ENCODE results near the gene HSDL1. TPM values are rescaled to one million over a fixed set of nuclear protein-coding genes. Genes with fewer than 3 reads are reported as not detected.

HSDL1 gene
- total and polyA plus RNA-seq, 2 of the 8 experiments (the other 6 are each of a cell fraction or from before 2014, with no cell fraction given): 25.0 to 55.7 TPM

DNA sequence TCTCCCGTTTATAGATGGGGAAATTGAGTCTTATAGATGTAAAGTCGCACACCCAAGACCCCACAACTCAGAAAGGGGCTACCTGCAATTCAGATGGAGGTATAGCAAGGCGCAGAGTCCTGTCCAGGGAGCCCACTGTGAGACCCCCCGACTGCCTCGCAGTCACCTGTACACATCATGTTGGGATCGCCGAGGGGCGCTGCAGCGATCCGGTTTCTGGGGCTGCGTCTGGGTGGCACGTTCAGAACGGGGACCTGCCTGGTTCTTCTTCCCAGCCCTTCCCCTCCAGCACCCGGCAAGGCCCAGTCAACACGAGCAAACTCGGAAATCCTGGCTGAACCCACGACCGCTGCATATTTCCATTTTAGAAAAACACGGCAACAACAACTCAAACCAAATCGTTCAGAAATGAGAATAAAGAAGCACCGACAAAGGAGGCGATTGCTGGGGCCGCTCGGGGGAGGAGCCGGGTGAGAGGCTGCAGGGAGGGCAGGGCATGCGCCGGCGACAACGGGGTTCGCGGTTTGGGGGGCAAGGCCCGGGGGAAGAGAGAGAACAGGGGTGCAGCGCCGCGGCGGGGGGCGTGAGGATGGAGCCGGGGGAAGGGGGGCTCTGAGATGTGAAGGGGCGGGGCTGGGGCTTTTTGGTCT is 643 bp downstream of the HSDL1 start:
- 2% methylated on average over 25 of the region's 39 CpGs; no CpG with 5 or more reads in 1 of the 2 experiments for WGBS, 2 experiments (ENCODE audit: extremely low coverage in 1 of 2, insufficient coverage in 1 of 2, insufficient read length in 1 of 2, insufficient replicate concordance in 2 of 2, low coverage in 1 of 2, low lambda C conversion rate in 2 of 2, missing lambda C conversion rate in 1 of 2)
- H2BK120ac ChIP-seq (replicated peaks; ENCODE audit: low read depth, low read length): no peak overlapping the region
- H3K27ac ChIP-seq (ENCODE audit: low read depth, low read length): no peak overlapping the region
- H4K91ac ChIP-seq (replicated peaks; ENCODE audit: insufficient read length, low read length): no peak overlapping the region
- no peak overlapping the region; the same call in 1 of the 2 replicates for H2BK5ac ChIP-seq (ENCODE audit: low read depth, low read length)
- DNase-seq (ENCODE audit: low read depth in 1 of 2, low spot score in 2 of 2): peak in 1 of 2 experiments; percentile 66
- peaks cover 0 to 3% (median 0%) of the 10 kb centered on the region in 4 experiments; a peak in 1 of 8 replicates for H3K36me3 ChIP-seq (ENCODE audit: control insufficient read depth in 2 of 4, insufficient read depth in 4 of 4, low read length in 3 of 4)
- H3K79me1 ChIP-seq (ENCODE audit: low read depth, low read length): peaks cover 8% of the 10 kb centered on the region
- no peak overlapping the region for H3K18ac ChIP-seq (ENCODE audit: extremely low read depth, low read length)
- no peak overlapping the region for H3K4ac ChIP-seq (replicated peaks; ENCODE audit: insufficient read length, low read depth, low read length)
- H2BK12ac ChIP-seq (ENCODE audit: low read depth, low read length): no peak overlapping the region
- no peak overlapping the region for H2AFZ ChIP-seq (ENCODE audit: low read length)
- peaks cover 3 to 6% of the 10 kb centered on the region in 2 experiments for H4K20me1 ChIP-seq (replicated peaks in 1 of 2; ENCODE audit: control insufficient read depth in 1 of 2, insufficient read depth in 2 of 2, low read length in 2 of 2)
- peak overlapping the region; percentile 88 to 97 (median 92) for H3K4me3 ChIP-seq (ENCODE audit: extremely low read depth in 1 of 4, insufficient read depth in 2 of 4, low read depth in 3 of 4, low read length in 4 of 4)
- H3K14ac ChIP-seq (ENCODE audit: insufficient read length): no peak overlapping the region
- H2BK15ac ChIP-seq (ENCODE audit: low read length): no peak overlapping the region
- H3K9ac ChIP-seq (replicated peaks in 1 of 4; ENCODE audit: extremely low read depth in 1 of 4, low read depth in 3 of 4, low read length in 3 of 4): peak overlapping the region; percentile 40 to 73 (median 60)
- H4K8ac ChIP-seq (ENCODE audit: extremely low read depth, insufficient read depth, low read length): peak overlapping the region; percentile 87
- no peak for FAIRE-seq
- H3K4me2 ChIP-seq (ENCODE audit: insufficient read depth in 1 of 2, low read depth in 2 of 2, low read length in 2 of 2): peak overlapping the region; percentile 89 to 97
- H3K27me3 ChIP-seq (replicated peaks in 1 of 4; ENCODE audit: control insufficient read depth in 3 of 4, extremely low read depth in 1 of 4, insufficient read depth in 3 of 4, low read length in 3 of 4): peaks cover 0 to 7% (median 3%) of the 10 kb centered on the region in 4 experiments; a peak in 2 of 7 replicates
- peaks cover 2 to 13% (median 6%) of the 10 kb centered on the region in 4 experiments for H3K4me1 ChIP-seq (replicated peaks in 1 of 4; ENCODE audit: control insufficient read depth in 3 of 4, insufficient read depth in 4 of 4, low read length in 3 of 4)
- no peak overlapping the region for H4K5ac ChIP-seq (ENCODE audit: insufficient read length, low read depth, low read length)
- CTCF ChIA-PET (ENCODE audit: partially characterized antibody): interaction anchor here (0.8 to 2.0 kb wide), 4 partner anchors 12 to 60 kb away, joined by 3 to 5 read pairs (median 4); no protein-coding TSS in a partner anchor
- peaks cover 5 to 43% of the 10 kb centered on the region in 2 experiments; a peak in 3 of 4 replicates for H3K79me2 ChIP-seq (ENCODE audit: control insufficient read depth in 1 of 2, insufficient read depth in 2 of 2, low read length in 2 of 2)
- H3K23ac ChIP-seq (ENCODE audit: insufficient read length): no peak overlapping the region
- POLR2A ChIA-PET (ENCODE audit: partially characterized antibody): interaction anchor here (0.8 to 1.0 kb wide), 2 partner anchors 9 to 16 kb away, joined by 3 read pairs; no protein-coding TSS in a partner anchor
- H3K56ac ChIP-seq (replicated peaks; ENCODE audit: insufficient read length, low read depth, low read length): no peak overlapping the region
- H2BK20ac ChIP-seq (ENCODE audit: low read length): no peak overlapping the region
- H2AK5ac ChIP-seq (ENCODE audit: low read depth, low read length): no peak overlapping the region
- H3K9me3 ChIP-seq (ENCODE audit: insufficient read depth in 2 of 2, low read depth in 1 of 2, low read length in 1 of 2): no peaks in the 10 kb centered on the region
- H3K23me2 ChIP-seq (ENCODE audit: low read depth, low read length): peaks cover 8% of the 10 kb centered on the region; the same call in 1 of the 2 replicates
- no peak for TF ChIP-seq SP2 (IDR thresholded peaks at IDR 0.05; ENCODE audit: low read length)
- no peak for TF ChIP-seq RAD21 (IDR thresholded peaks at IDR 0.05 in 1 of 2, conservative IDR thresholded peaks at IDR 0.05 in 1 of 2; ENCODE audit: low read depth in 2 of 2, low read length in 2 of 2)
- TF ChIP-seq SAP30 (IDR thresholded peaks at IDR 0.05; ENCODE audit: insufficient read depth, insufficient replicate concordance, low read length): no peak
- no peak for TF ChIP-seq CEBPB (IDR thresholded peaks at IDR 0.05; ENCODE audit: low read depth, low read length)
- TF ChIP-seq TBP (IDR thresholded peaks at IDR 0.05; ENCODE audit: low read depth, low read length): no peak
- no peak for TF ChIP-seq ZNF274 (IDR thresholded peaks at IDR 0.05; ENCODE audit: borderline replicate concordance, extremely low read depth, low read length)
- TF ChIP-seq RBBP5 (IDR thresholded peaks at IDR 0.05; ENCODE audit: borderline replicate concordance, low read depth, low read length): peak; percentile 62; the same call in 1 of the 2 replicates
- TF ChIP-seq, protein P1, sequence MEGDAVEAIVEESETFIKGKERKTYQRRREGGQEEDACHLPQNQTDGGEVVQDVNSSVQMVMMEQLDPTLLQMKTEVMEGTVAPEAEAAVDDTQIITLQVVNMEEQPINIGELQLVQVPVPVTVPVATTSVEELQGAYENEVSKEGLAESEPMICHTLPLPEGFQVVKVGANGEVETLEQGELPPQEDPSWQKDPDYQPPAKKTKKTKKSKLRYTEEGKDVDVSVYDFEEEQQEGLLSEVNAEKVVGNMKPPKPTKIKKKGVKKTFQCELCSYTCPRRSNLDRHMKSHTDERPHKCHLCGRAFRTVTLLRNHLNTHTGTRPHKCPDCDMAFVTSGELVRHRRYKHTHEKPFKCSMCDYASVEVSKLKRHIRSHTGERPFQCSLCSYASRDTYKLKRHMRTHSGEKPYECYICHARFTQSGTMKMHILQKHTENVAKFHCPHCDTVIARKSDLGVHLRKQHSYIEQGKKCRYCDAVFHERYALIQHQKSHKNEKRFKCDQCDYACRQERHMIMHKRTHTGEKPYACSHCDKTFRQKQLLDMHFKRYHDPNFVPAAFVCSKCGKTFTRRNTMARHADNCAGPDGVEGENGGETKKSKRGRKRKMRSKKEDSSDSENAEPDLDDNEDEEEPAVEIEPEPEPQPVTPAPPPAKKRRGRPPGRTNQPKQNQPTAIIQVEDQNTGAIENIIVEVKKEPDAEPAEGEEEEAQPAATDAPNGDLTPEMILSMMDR (IDR thresholded peaks at IDR 0.05; ENCODE audit: control extremely low read depth in 1 of 3, insufficient read depth in 1 of 3, low read depth in 1 of 3, low read length in 3 of 3): 0 out of 4 replicates have a peak, but pooled peaks of 1 of the 3 experiments have one; percentile 19
